ENCODE measurements around the gene OAS3. TPM values are rescaled to one million over a fixed set of nuclear protein-coding genes. Genes with fewer than 3 reads are reported as not detected.

OAS3 gene
- total and polyA plus RNA-seq, 10 of the 15 experiments (the other 5 are each of a cell fraction or from before 2014, with no cell fraction given) = 5.1 to 107 (median 18.0) TPM

GRCh38 chr12:112979041-112979680 lies 40.9 kb downstream of the OAS3 start (continued):
- no peak for TF ChIP-seq ZBTB4 (CRISPR knock-in tag; IDR thresholded peaks at IDR 0.05)
- TF ChIP-seq ATF7 (IDR thresholded peaks at IDR 0.05; ENCODE audit: low read depth) = no peak
- 0 out of 4 replicates have a peak, but pooled peaks of 1 of the 2 experiments have one; percentile 13 for TF ChIP-seq BHLHE40 (IDR thresholded peaks at IDR 0.05; ENCODE audit: borderline replicate concordance in 1 of 2, low read depth in 2 of 2, low read length in 1 of 2)
- no peak for TF ChIP-seq ASH2L (IDR thresholded peaks at IDR 0.05; ENCODE audit: borderline replicate concordance, low read depth)
- 0 out of 2 replicates have a peak, but pooled peaks have one; percentile 11 for TF ChIP-seq IKZF1 (conservative IDR thresholded peaks at IDR 0.05)
- no peak for TF ChIP-seq FOXK2 (IDR thresholded peaks at IDR 0.05)
- TF ChIP-seq ZNF687 (IDR thresholded peaks at IDR 0.05) = peak; percentile 73
- TF ChIP-seq SREBF2 (IDR thresholded peaks at IDR 0.05; ENCODE audit: low read length) = no peak
- no peak for TF ChIP-seq WRNIP1 (IDR thresholded peaks at IDR 0.05; ENCODE audit: borderline replicate concordance, low read depth, low read length)
- TF ChIP-seq CHD4 (IDR thresholded peaks at IDR 0.05) = no peak
- TF ChIP-seq E2F4 (IDR thresholded peaks at IDR 0.05; ENCODE audit: low read depth, low read length) = no peak
- TF ChIP-seq SUZ12 (IDR thresholded peaks at IDR 0.05; ENCODE audit: unreplicated experiment) = no peak
